ENCODE measurements around the gene CAP1.

GRCh38 chr1:40072142-40072541, 31.6 kb downstream of the CAP1 start:
- TF ChIP-seq EP300 (IDR thresholded peaks at IDR 0.05) = no peak
- no peak for TF ChIP-seq POLR2A (IDR thresholded peaks at IDR 0.05; ENCODE audit: low read depth)
- TF ChIP-seq CTCF (IDR thresholded peaks at IDR 0.05) = no peak

Data from esophagus muscularis mucosa (tissue), 4 donors.